K562 (cell line): ENCODE measurements around the gene POR. TPM values are rescaled to one million over a fixed set of nuclear protein-coding genes. Genes with fewer than 3 reads are reported as not detected.
A peak's percentile ranks its signal among the peaks of the same experiment; 100 is the strongest.

ENCODE experiments used
- ATAC-seq: fragments of 200-7000 bp; cut with Tn5 transposase; 3 replicates; pipeline ENCODE4 v1.9.1; 2020; ENCODE audit warnings: moderate library complexity
- BruUV-seq: library from RNA; stranded (reverse); fragments of 400-500 nt; replicated peaks from 2 replicates; lab custom pipeline; 2021; lab: Mats Ljungman, UMichigan
- CTCF ChIA-PET: fragments of 300-600 bp; formaldehyde crosslinking; extraction: SDS; loops from one replicate; lab custom pipeline; 2021; ENCODE audit warnings: low intra/inter-chr PET ratio; lab: Yijun Ruan, JAX
- POLR2A ChIA-PET: fragments of 300-600, 350-650 bp; sonication (Branson Sonifier 250); formaldehyde crosslinking; extraction: SDS; loops from one replicate; lab custom pipeline; 2021; ENCODE audit warnings: antibody characterized with exemption, inconsistent platforms; lab: Yijun Ruan, JAX
- DNase-seq, 4 experiments: peaks; one replicate each; pipeline versions ENCODE4 v3.0.0 to v3.0.0-alpha.2; 2011 to 2018; ENCODE audit warnings: low spot score in 3 of 4, mixed read lengths in 3 of 4; ENCODE audit errors: extremely low read depth in 1 of 4
- FAIRE-seq: peaks from 2 replicates; lab custom pipeline; 2011; peaks lifted over from hg19 to GRCh38; lab: Jason Lieb, UNC
- H2AFZ ChIP-seq: 2 replicates; pipeline ENCODE4 v1.6.0; 2011; ENCODE audit warnings: low read depth, low read length, control low read depth, inconsistent platforms
- H3K27ac ChIP-seq: fragments of 200-600 bp; 3 replicates; pipeline ENCODE4 v1.8.0; 2011; ENCODE audit warnings: low read depth, mild to moderate bottlenecking, control low read depth, inconsistent platforms, low read length, moderate library complexity, mixed read lengths; ENCODE audit errors: extremely low read depth
- H3K27me3 ChIP-seq, 2 experiments: fragments of 300-600 bp in 1 of 2; 2 replicates in 1 of 2; 3 replicates in 1 of 2; pipeline versions ENCODE4 v1.6.0 to v1.8.0; 2011; ENCODE audit warnings: inconsistent platforms in 2 of 2, low read length in 2 of 2, mild to moderate bottlenecking in 1 of 2, mixed read lengths in 1 of 2, moderate library complexity in 1 of 2; ENCODE audit not compliant: control insufficient read depth in 2 of 2, insufficient read depth in 2 of 2
- H3K36me3 ChIP-seq: fragments of 300-600 bp; 3 replicates; pipeline ENCODE4 v1.8.0; 2011; ENCODE audit warnings: mild to moderate bottlenecking, low read length, inconsistent platforms; ENCODE audit not compliant: control insufficient read depth, insufficient read depth
- H3K4me1 ChIP-seq, 2 experiments: fragments of 200-600 bp in 1 of 2; replicated peaks in 1 of 2; 2 replicates in 1 of 2; 3 replicates in 1 of 2; pipeline versions ENCODE4 v1.5.1 to v1.8.0; 2011; ENCODE audit warnings: inconsistent platforms in 2 of 2, low read length in 2 of 2, mild to moderate bottlenecking in 1 of 2, mixed read lengths in 1 of 2, moderate library complexity in 1 of 2; ENCODE audit not compliant: control insufficient read depth in 2 of 2, insufficient read depth in 2 of 2
- H3K4me2 ChIP-seq: 2 replicates; pipeline ENCODE4 v1.6.1; 2011; ENCODE audit warnings: low read length, control low read depth, inconsistent platforms, mixed read lengths; ENCODE audit not compliant: insufficient read depth
- H3K4me3 ChIP-seq: fragments of 200-600 bp; sonication (generic), shearing (Covaris generic); 2 replicates; pipeline ENCODE4 v1.5.1; 2016; ENCODE audit warnings: control low read depth, inconsistent platforms
- H3K79me2 ChIP-seq: fragments of 200-600 bp; 3 replicates; pipeline ENCODE4 v1.8.0; 2011; ENCODE audit warnings: low read length, inconsistent platforms; ENCODE audit not compliant: control insufficient read depth, insufficient read depth
- H3K9ac ChIP-seq, 2 experiments: 2 replicates each; pipeline versions ENCODE4 v1.6.0 to v1.6.1; 2011; ENCODE audit warnings: low read depth in 2 of 2, low read length in 2 of 2, control low read depth in 1 of 2, inconsistent platforms in 1 of 2, mild to moderate bottlenecking in 1 of 2, mixed read lengths in 1 of 2; ENCODE audit not compliant: insufficient read depth in 1 of 2
- H3K9me1 ChIP-seq: one replicate; pipeline ENCODE4 v1.6.0; 2011; ENCODE audit warnings: inconsistent platforms, mild to moderate bottlenecking, low read length, moderate library complexity; ENCODE audit not compliant: control insufficient read depth, insufficient read depth
- H3K9me3 ChIP-seq: replicated peaks from 2 replicates; pipeline ENCODE4 v1.5.1; 2011; ENCODE audit warnings: low read depth, low read length, inconsistent platforms; ENCODE audit not compliant: control insufficient read depth, insufficient read depth
- H4K20me1 ChIP-seq: replicated peaks from 2 replicates; pipeline ENCODE4 v1.6.1; 2011; ENCODE audit warnings: low read length, inconsistent platforms, mixed read lengths; ENCODE audit not compliant: control insufficient read depth, insufficient read depth
- E2F6 ChIP-seq, 2 experiments: IDR thresholded peaks; 2 replicates each; pipeline ENCODE4 v1.6.1; 2011; ENCODE audit warnings: borderline replicate concordance in 1 of 2, control low read depth in 1 of 2, low read depth in 1 of 2, low read length in 1 of 2, mild to moderate bottlenecking in 1 of 2, mixed read lengths in 1 of 2, moderate library complexity in 1 of 2; ENCODE audit not compliant: insufficient read depth in 1 of 2, insufficient read length in 1 of 2, poor library complexity in 1 of 2, severe bottlenecking in 1 of 2; ENCODE audit errors: extremely low read depth in 1 of 2
- KLF10 ChIP-seq: fragments of 250-450 bp; sonication (Bioruptor Pico); IDR thresholded peaks from 2 replicates; pipeline ENCODE4 v1.6.1; 2021; ENCODE audit warnings: matching md5 sums
- RB1 ChIP-seq: fragments of 450-650 bp; IDR thresholded peaks from 2 replicates; pipeline ENCODE4 v1.6.1; 2017; ENCODE audit warnings: low read depth, mild to moderate bottlenecking
- SRSF3 ChIP-seq: fragments of 200-400 bp; formaldehyde crosslinking; IDR thresholded peaks from 2 replicates; pipeline ENCODE4 v1.6.1; 2016; ENCODE audit warnings: mild to moderate bottlenecking, low read length, moderate library complexity; ENCODE audit not compliant: insufficient read depth
- WGBS: fragments of 100-300 bp; shearing (Covaris generic); methylation state at CpG from one replicate; pipeline ENCODE4 v1.1.6; 2016; ENCODE audit warnings: low coverage, mixed read lengths; ENCODE audit not compliant: insufficient coverage; ENCODE audit errors: missing lambda C conversion rate; 5-methylcytosine and 5-hydroxymethylcytosine counted together
- in situ Hi-C: fragments of 300-500 bp; cut with MboI; formaldehyde crosslinking; loops from 4 replicates; pipeline ENCODE4 v1.15.0; 2018; ENCODE audit warnings: inconsistent platforms, mixed read lengths
- intact Hi-C: fragments of 100-400 bp; cut with micrococcal nuclease; formaldehyde crosslinking; loops from 2 replicates; pipeline ENCODE4 v1.14.2; 2022
- polyA plus RNA-seq, 8 experiments: library from polyadenylated mRNA; depleted of rRNA in 4 of 8; stranded (reverse) in 5 of 8; unstranded in 3 of 8; fragments of >200 nt; fragmentation: Nextera tagmentation in 2 of 8; fragmentation: Illumina TruSeq in 1 of 8; extraction: Ambion mirVana in 2 of 8; extraction: Trizol in 1 of 8; gene quantifications; 2 replicates each; pipeline versions ENCODE4 v1.2.1 to v1.2.3, GENCODE V29; 2011 to 2014; ENCODE audit warnings: inconsistent platforms in 1 of 8, missing spikeins in 1 of 8
- total RNA-seq, 7 experiments: library from RNA; depleted of rRNA in 6 of 7; stranded (reverse); fragments of >200 nt in 6 of 7; fragmentation: Illumina TruSeq in 2 of 7; extraction: Trizol in 2 of 7; gene quantifications; 2 replicates each; pipeline versions ENCODE4 v1.2.1 to v1.2.3, GENCODE V29; 2011 to 2021; ENCODE audit warnings: low replicate concordance in 1 of 7

The POR gene
- total and polyA plus RNA-seq, 9 of the 15 experiments (the other 6 are each of a cell fraction or from before 2014, with no cell fraction given): 4.7 to 142 (median 40.8) TPM

DNA sequence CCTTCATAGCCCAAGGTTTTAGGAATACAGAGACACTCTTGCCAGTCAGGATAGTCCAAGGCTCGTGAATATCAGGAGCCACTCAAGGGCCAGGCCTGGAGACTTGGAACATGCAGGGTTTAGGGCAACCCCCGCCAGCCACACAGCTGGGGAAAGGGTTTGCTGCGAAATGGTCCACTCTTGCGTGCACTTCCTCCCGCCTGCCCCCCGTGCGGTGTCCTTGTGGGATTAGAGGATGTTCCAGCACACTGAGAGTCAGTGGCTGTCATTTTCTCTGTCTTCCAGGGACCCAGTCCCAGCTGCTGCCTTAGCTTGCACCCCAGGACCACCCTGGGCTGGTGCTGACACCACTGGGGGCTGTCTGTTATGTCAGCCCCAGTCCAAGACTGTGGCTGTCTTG, 38.5 kb downstream of the POR start (continued):
- TF ChIP-seq E2F6 (IDR thresholded peaks at IDR 0.05; ENCODE audit: borderline replicate concordance in 1 of 2, extremely low read depth in 1 of 2, insufficient read depth in 1 of 2, insufficient read length in 1 of 2, low read depth in 1 of 2, low read length in 1 of 2, poor library complexity in 1 of 2, severe bottlenecking in 1 of 2): no peak

DNA sequence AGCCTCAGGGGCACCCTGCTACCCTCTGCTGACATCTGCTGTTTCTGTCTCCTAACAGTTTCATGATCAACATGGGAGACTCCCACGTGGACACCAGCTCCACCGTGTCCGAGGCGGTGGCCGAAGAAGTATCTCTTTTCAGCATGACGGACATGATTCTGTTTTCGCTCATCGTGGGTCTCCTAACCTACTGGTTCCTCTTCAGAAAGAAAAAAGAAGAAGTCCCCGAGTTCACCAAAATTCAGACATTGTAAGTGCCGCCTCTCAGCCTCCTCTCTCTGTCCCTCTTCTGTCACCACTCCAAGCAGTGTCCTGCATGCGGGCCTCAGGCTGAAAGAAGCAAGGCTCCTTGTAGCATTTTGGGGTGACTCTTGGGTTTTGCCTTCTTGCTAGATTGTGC, 39.0 kb downstream of the POR start:
- no peaks in the 10 kb centered on the region; a peak in 1 of 5 replicates for H3K4me1 ChIP-seq
- no peak overlapping the region for H3K4me3 ChIP-seq
- ChIA-PET POLR2A (interaction anchor here (0.6 kb wide), 1 partner anchor 399 kb away, joined by 3 read pairs; no protein-coding TSS in a partner anchor), CTCF (no interaction called here)
- H3K27ac ChIP-seq: no peak overlapping the region
- no peak for TF ChIP-seq RB1
- TF ChIP-seq SRSF3: no peak
- TF ChIP-seq KLF10 (CRISPR knock-in tag): no peak
- peaks cover 11% of the 10 kb centered on the region for H3K79me2 ChIP-seq
- H3K27me3 ChIP-seq: no peaks in the 10 kb centered on the region
- no TSS peak for BruUV-seq
- H3K9me3 ChIP-seq: no peaks in the 10 kb centered on the region
- DNase-seq (no peak), ATAC-seq (no peak), FAIRE-seq (no peak)
- intact Hi-C loops (no loop called here), in situ Hi-C loops (no loop called here)
- peaks cover 50% of the 10 kb centered on the region for H3K36me3 ChIP-seq
- 90% methylated on average over 11 of the region's 11 CpGs for WGBS
- H3K4me2 ChIP-seq: no peak overlapping the region
- no peak overlapping the region for H2AFZ ChIP-seq
- H4K20me1 ChIP-seq: peaks cover 7% of the 10 kb centered on the region; the same call in 1 of the 2 replicates
- no peaks in the 10 kb centered on the region for H3K9me1 ChIP-seq
- H3K9ac ChIP-seq: peak overlapping the region in 1 of 2 experiments; percentile 42; a peak in 1 of 4 replicates
